OCI-LY7 (cell line): ENCODE data around the gene TM9SF3.

Experiments
- CTCF ChIP-seq: fragments of 200-600 bp; sonication (generic); conservative IDR thresholded peaks from 2 replicates; pipeline ENCODE4 v1.5.1; 2014; ENCODE audit warnings: mild to moderate bottlenecking, antibody characterized with exemption, low read length, moderate library complexity, mixed read lengths
- EZH2phosphoT487 ChIP-seq: fragments of 200-600 bp; sonication (generic); IDR thresholded peaks from 2 replicates; pipeline ENCODE4 v1.6.1; 2018; ENCODE audit warnings: low read depth, borderline replicate concordance, mild to moderate bottlenecking, mixed run types, antibody characterized with exemption, low read length, moderate library complexity, mixed read lengths

DNA sequence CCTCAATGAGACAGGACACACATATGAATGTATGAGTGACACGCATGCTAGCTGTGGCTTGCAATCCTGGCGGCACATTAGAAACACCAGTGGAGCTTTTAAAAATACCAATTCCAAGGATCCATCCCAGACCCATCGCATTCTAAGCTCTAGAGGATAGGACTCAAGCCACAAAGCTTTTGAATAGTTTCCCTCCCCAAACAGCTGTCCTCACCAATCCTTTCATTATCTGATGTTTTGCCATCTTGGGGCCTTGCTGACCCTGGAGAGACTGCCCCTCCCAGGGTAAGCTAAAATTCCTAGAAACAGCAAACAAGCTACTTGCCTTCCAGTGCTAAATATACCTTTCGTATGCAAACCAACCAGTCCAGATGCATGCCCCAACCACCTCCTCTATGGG is 8.9 kb upstream of the TM9SF3 start:
- TF ChIP-seq CTCF, result no peak
- TF ChIP-seq EZH2phosphoT487, result no peak
